GM12864 (cell line): ENCODE data around the gene CALB2.

Experiments used
- DNase-seq: peaks from one replicate; pipeline ENCODE4 v3.0.0-alpha.2; 2011; ENCODE audit warnings: low read depth
- H3K4me3 ChIP-seq: 2 replicates; pipeline ENCODE4 v1.5.1; 2011; ENCODE audit warnings: mild to moderate bottlenecking, low read depth, low read length, control low read depth
- TF ChIP-seq, protein P1 (sequence below): IDR thresholded peaks from 2 replicates; pipeline ENCODE4 v1.5.1; 2011; ENCODE audit warnings: low read depth, mild to moderate bottlenecking, moderate library complexity, low read length, control low read depth, inconsistent platforms; ENCODE audit errors: missing control alignments

CALB2 gene

DNA sequence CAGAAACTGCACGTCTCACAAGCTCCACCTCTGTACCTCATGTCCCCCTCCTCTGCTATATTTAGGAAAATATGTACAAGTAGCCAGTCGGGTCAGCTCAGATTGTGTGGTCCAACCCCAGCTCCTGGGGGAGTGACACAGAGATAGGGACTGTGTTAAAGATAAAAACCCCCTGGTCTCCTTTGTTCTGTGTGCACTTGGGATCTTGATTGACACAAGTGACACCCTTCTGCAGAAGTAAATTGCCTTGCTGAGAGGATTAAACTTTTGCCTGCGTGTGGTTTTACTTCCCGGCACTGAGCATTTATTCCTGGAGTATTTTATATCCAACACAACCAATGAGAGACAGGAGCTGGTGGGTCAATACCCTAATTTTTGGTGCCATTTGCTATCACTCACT is 45.8 kb downstream of the CALB2 start:
- H3K4me3 ChIP-seq: no peak overlapping the region
- TF ChIP-seq, protein P1, sequence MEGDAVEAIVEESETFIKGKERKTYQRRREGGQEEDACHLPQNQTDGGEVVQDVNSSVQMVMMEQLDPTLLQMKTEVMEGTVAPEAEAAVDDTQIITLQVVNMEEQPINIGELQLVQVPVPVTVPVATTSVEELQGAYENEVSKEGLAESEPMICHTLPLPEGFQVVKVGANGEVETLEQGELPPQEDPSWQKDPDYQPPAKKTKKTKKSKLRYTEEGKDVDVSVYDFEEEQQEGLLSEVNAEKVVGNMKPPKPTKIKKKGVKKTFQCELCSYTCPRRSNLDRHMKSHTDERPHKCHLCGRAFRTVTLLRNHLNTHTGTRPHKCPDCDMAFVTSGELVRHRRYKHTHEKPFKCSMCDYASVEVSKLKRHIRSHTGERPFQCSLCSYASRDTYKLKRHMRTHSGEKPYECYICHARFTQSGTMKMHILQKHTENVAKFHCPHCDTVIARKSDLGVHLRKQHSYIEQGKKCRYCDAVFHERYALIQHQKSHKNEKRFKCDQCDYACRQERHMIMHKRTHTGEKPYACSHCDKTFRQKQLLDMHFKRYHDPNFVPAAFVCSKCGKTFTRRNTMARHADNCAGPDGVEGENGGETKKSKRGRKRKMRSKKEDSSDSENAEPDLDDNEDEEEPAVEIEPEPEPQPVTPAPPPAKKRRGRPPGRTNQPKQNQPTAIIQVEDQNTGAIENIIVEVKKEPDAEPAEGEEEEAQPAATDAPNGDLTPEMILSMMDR: no peak
- no peak for DNase-seq

DNA sequence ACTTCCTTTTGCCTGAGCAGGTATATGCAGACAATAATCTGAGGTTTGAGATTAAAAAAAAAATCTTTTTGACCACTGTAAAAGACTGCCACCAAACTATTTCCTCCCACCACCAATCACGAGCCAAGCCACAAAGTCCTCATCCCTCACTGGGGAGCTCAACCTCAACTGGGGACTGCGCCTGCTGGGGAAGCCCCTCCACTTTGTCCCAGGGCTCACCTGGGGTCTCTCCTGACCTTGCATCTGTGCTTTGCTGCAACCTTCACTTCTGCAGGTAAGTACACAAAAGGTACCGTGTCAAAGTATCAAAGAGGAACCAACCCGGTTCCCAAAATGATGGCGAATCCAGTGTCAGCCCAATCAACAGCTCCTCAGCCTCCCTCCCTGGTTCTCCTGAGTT is 47.8 kb downstream of the CALB2 start:
- DNase-seq: no peak
- TF ChIP-seq, protein P1: no peak
- H3K4me3 ChIP-seq: no peak overlapping the region

DNA sequence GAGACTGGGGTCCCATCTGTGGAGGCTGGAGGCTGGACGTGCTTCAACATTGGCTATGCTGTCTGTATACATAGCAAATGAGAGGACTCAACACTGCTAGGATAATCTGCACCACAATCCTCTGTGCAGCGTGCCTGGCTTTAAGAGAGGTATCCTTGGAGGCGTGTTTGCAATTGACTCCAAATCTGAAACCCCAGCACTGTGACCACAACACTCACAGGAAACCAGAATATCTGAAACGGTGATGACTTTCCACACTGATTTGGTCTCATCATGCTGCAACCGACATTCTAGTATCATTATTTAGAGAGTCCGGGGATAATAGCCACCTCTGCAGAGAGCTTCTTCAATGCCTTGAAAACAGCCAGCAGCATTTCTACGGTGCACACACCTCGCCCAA is 48.2 kb downstream of the CALB2 start:
- no peak for DNase-seq
- no peak overlapping the region for H3K4me3 ChIP-seq
- TF ChIP-seq, protein P1: no peak

DNA sequence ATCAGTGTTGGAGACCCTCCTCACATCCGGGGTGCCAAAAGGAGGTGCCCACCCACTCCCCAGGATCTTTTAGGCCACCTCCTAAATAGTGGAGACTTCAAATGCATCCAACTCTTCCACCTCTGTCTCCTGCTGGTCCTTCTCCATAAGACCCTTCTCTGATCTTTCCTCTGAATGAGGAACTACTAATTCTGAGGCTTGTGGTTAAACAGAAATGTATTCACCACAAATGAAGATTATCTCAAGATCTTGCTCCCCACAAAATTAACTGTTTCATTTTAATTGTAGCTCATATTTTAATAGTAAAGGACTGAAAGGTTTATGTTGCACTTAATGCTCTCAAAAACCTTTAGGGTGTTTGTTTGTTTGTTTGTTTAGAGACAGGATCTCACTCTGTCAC is 49.2 kb downstream of the CALB2 start:
- TF ChIP-seq, protein P1: no peak
- no peak overlapping the region for H3K4me3 ChIP-seq
- no peak for DNase-seq

DNA sequence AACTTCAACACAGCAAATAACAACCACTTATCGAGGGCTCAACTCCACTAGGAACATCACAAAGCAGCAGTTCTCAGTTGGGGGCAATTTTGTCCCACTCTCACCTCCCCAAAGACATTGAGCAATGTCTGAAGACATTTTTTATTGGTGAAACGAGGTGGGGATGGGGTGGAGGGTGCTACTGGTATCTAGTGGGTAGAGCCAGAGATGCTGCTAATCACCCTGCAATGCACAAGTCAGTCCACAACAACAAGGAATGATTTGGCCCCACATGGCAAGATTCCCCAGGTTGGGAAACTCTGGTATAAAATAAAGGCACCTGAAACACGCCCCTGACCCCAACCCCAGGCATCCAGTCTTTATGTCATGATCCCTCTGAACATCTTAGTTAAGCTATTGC is 50.0 kb downstream of the CALB2 start:
- TF ChIP-seq, protein P1: no peak
- no peak for DNase-seq
- H3K4me3 ChIP-seq: no peak overlapping the region

DNA sequence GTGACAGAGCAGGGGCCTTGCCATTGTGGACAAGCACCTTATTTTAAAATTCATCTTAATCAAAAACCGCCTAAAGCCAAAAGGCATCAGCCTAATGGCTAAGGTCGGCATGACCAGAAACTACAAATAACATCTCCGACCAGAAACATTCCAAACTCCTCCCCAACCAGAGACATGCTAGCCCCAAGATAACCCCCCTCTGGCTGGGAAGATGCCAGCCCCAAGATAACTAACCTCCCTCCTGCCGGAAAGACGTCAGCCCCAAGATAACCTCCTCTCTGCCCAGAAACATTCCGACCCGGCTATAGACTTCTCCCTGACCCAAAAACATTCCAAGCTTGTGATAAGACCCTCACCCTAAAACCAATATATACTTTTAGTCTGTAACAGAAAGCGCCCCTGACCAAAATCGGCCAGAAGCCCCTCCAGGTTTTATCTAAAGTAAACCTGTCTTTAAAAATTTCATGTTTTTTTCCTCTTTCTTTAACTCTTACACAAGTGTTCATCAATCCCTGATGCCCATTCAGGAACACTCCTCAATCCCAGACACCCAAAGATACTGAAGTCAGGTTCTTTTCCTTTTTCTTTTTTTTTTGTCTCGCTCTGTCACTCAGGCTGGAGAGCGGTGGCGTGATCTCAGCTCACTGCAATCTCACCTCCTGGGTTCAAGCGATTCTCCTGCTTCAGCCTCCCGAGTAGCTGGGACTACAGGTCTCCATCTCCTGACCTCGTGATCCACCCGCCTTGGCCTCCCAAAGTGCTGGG is 50.7 kb downstream of the CALB2 start:
- TF ChIP-seq, protein P1: no peak
- no peak overlapping the region for H3K4me3 ChIP-seq
- DNase-seq: no peak

DNA sequence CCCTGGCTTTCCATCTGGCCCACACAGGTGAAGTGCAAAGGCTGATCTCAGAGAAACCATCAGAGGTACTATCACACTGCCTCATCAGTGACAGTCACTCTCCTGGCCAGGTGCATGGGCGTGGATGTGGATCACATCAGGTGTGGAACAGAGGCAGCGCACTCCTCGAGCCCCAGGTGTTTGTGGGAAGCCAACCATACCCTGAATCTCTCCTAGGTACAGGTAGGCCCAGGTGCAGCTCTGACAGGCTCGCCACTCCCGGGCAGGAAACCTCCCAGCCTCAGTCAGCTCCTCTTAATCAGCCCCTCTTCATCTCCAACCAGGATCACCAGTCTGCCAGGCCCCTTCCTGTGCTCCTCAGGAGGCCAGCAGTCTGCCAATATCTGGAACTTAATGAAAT is 51.6 kb downstream of the CALB2 start:
- no peak for DNase-seq
- H3K4me3 ChIP-seq: no peak overlapping the region
- TF ChIP-seq, protein P1: no peak
